HFF-Myc (cell line): ENCODE results near the gene SRRM5.

Experiments used
- DNase-seq: peaks from one replicate; pipeline ENCODE4 v3.0.0-alpha.2; 2011; ENCODE audit warnings: low read depth; ENCODE audit errors: extremely low read depth
- H3K4me3 ChIP-seq: replicated peaks from 2 replicates; pipeline ENCODE4 v1.5.1; 2011; ENCODE audit warnings: low read depth, mild to moderate bottlenecking, control low read depth, low read length
- CTCF ChIP-seq: IDR thresholded peaks from 2 replicates; pipeline ENCODE4 v1.5.1; 2012; ENCODE audit warnings: mild to moderate bottlenecking, low read depth, low read length, control low read depth; ENCODE audit errors: missing control alignments

Gene SRRM5

GRCh38 chr19:43606569-43607229 lies 5.2 kb upstream of the SRRM5 start:
- DNase-seq, result no peak
- H3K4me3 ChIP-seq, result no peak overlapping the region
- no peak for TF ChIP-seq CTCF

GRCh38 chr19:43607238-43608205 lies 4.4 kb upstream of the SRRM5 start:
- TF ChIP-seq CTCF, result no peak
- H3K4me3 ChIP-seq, result no peak overlapping the region
- no peak for DNase-seq

- no peak for DNase-seq
- no peak for TF ChIP-seq CTCF
- H3K4me3 ChIP-seq, result no peak overlapping the region
These were observed 2.0 kb upstream of the SRRM5 start for GRCh38 chr19:43609872-43610271.

- H3K4me3 ChIP-seq, result no peak overlapping the region
- TF ChIP-seq CTCF, result no peak
These were observed 1.4 kb upstream of the SRRM5 start for GRCh38 chr19:43610493-43610892.

GRCh38 chr19:43612374-43612773 lies 486 bp downstream of the SRRM5 start:
- no peak overlapping the region for H3K4me3 ChIP-seq
- DNase-seq, result no peak
- TF ChIP-seq CTCF, result no peak

More at GRCh38 chr19:43610493-43610892, 1.4 kb upstream of the SRRM5 start:
- DNase-seq, result no peak

GRCh38 chr19:43616306-43616705 lies 4.4 kb downstream of the SRRM5 start:
- DNase-seq, result no peak
- no peak for TF ChIP-seq CTCF
- H3K4me3 ChIP-seq, result no peak overlapping the region
